ENCODE data around the gene MRTFA. TPM values are rescaled to one million over a fixed set of nuclear protein-coding genes. Genes with fewer than 3 reads are reported as not detected.

MRTFA gene
- total RNA-seq, 1 experiment from 2014 or later: 28.0 TPM

DNA sequence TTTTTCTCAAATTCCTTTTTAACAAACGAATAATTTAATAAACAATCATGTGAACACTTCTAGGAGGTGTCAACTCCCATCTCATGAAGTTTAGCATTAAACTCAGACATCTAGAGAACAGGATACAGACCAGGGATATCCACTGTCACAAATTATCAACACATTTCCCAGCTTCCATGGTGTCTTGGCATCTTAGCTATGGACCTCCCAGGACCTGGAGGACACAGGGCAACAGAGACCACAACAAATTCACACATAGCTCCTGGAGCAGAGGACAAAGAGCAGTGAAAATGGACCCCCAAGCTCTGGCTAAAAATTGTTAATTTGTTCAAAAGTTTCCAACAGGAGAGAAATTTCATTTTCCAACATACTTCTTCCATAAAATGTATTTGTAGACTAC, 163.9 kb downstream of the MRTFA start (continued):
- TF ChIP-seq, protein P1, sequence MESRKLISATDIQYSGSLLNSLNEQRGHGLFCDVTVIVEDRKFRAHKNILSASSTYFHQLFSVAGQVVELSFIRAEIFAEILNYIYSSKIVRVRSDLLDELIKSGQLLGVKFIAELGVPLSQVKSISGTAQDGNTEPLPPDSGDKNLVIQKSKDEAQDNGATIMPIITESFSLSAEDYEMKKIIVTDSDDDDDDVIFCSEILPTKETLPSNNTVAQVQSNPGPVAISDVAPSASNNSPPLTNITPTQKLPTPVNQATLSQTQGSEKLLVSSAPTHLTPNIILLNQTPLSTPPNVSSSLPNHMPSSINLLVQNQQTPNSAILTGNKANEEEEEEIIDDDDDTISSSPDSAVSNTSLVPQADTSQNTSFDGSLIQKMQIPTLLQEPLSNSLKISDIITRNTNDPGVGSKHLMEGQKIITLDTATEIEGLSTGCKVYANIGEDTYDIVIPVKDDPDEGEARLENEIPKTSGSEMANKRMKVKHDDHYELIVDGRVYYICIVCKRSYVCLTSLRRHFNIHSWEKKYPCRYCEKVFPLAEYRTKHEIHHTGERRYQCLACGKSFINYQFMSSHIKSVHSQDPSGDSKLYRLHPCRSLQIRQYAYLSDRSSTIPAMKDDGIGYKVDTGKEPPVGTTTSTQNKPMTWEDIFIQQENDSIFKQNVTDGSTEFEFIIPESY (IDR thresholded peaks at IDR 0.05; ENCODE audit: extremely low read depth, insufficient replicate concordance, low read length): no peak
- TF ChIP-seq CEBPB (IDR thresholded peaks at IDR 0.05; ENCODE audit: low read depth) (no peak), POLR2AphosphoS5 (IDR thresholded peaks at IDR 0.05; ENCODE audit: low read depth, low read length) (no peak)
- TF ChIP-seq, protein P2, sequence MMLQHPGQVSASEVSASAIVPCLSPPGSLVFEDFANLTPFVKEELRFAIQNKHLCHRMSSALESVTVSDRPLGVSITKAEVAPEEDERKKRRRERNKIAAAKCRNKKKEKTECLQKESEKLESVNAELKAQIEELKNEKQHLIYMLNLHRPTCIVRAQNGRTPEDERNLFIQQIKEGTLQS (IDR thresholded peaks at IDR 0.05): no peak

DNA sequence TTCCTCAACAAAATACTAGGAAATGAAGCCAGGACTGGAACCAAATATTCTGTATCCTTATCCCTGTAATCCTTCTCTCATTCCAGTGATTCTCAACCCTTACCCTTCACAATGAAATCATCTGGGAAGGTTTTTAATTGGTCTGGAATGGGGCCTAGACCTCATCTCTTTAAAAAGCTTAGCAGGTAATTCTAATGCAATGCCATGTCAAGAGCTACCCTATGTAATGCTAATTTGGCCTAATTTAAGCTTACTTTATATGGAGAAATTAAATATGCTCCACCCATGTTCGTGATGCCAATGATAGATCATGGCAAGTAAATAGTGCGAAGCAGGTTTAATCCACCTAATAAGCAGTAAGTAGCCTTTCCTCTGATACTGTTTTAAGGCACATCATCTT, 164.5 kb downstream of the MRTFA start:
- BruUV-seq (replicated peaks): no TSS peak
- H2AFZ ChIP-seq (ENCODE audit: low read depth, low read length, poor library complexity, severe bottlenecking): no peak overlapping the region
- TF ChIP-seq ELF1 (IDR thresholded peaks at IDR 0.05; ENCODE audit: borderline replicate concordance, low read depth): no peak
- no peak for TF ChIP-seq ZNF274 (IDR thresholded peaks at IDR 0.05; ENCODE audit: low read depth, low read length)
- no peak for TF ChIP-seq RAD21 (IDR thresholded peaks at IDR 0.05; ENCODE audit: low read depth)
- no peak for TF ChIP-seq POLR2A (IDR thresholded peaks at IDR 0.05; ENCODE audit: borderline replicate concordance, extremely low read depth, insufficient read depth, insufficient read length)
- TF ChIP-seq, protein P3, sequence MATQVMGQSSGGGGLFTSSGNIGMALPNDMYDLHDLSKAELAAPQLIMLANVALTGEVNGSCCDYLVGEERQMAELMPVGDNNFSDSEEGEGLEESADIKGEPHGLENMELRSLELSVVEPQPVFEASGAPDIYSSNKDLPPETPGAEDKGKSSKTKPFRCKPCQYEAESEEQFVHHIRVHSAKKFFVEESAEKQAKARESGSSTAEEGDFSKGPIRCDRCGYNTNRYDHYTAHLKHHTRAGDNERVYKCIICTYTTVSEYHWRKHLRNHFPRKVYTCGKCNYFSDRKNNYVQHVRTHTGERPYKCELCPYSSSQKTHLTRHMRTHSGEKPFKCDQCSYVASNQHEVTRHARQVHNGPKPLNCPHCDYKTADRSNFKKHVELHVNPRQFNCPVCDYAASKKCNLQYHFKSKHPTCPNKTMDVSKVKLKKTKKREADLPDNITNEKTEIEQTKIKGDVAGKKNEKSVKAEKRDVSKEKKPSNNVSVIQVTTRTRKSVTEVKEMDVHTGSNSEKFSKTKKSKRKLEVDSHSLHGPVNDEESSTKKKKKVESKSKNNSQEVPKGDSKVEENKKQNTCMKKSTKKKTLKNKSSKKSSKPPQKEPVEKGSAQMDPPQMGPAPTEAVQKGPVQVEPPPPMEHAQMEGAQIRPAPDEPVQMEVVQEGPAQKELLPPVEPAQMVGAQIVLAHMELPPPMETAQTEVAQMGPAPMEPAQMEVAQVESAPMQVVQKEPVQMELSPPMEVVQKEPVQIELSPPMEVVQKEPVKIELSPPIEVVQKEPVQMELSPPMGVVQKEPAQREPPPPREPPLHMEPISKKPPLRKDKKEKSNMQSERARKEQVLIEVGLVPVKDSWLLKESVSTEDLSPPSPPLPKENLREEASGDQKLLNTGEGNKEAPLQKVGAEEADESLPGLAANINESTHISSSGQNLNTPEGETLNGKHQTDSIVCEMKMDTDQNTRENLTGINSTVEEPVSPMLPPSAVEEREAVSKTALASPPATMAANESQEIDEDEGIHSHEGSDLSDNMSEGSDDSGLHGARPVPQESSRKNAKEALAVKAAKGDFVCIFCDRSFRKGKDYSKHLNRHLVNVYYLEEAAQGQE (IDR thresholded peaks at IDR 0.05; ENCODE audit: low read depth): no peak
- TF ChIP-seq CEBPB (IDR thresholded peaks at IDR 0.05; ENCODE audit: low read depth): no peak
- TF ChIP-seq EZH2phosphoT487 (IDR thresholded peaks at IDR 0.05; ENCODE audit: borderline replicate concordance): no peak
- TF ChIP-seq, protein P2 (IDR thresholded peaks at IDR 0.05): no peak
- TF ChIP-seq, protein P4, sequence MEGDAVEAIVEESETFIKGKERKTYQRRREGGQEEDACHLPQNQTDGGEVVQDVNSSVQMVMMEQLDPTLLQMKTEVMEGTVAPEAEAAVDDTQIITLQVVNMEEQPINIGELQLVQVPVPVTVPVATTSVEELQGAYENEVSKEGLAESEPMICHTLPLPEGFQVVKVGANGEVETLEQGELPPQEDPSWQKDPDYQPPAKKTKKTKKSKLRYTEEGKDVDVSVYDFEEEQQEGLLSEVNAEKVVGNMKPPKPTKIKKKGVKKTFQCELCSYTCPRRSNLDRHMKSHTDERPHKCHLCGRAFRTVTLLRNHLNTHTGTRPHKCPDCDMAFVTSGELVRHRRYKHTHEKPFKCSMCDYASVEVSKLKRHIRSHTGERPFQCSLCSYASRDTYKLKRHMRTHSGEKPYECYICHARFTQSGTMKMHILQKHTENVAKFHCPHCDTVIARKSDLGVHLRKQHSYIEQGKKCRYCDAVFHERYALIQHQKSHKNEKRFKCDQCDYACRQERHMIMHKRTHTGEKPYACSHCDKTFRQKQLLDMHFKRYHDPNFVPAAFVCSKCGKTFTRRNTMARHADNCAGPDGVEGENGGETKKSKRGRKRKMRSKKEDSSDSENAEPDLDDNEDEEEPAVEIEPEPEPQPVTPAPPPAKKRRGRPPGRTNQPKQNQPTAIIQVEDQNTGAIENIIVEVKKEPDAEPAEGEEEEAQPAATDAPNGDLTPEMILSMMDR (IDR thresholded peaks at IDR 0.05 in 2 of 3, conservative IDR thresholded peaks at IDR 0.05 in 1 of 3; ENCODE audit: borderline replicate concordance in 1 of 3, insufficient read depth in 1 of 3, low read depth in 2 of 3, low read length in 2 of 3): no peak
- TF ChIP-seq, protein P1 (IDR thresholded peaks at IDR 0.05; ENCODE audit: extremely low read depth, insufficient replicate concordance, low read length): no peak
- TF ChIP-seq SP1 (IDR thresholded peaks at IDR 0.05; ENCODE audit: low read depth): no peak
- TF ChIP-seq TCF7L2 (IDR thresholded peaks at IDR 0.05; ENCODE audit: borderline replicate concordance, extremely low read depth, insufficient read depth, insufficient read length): no peak

More for the DNA sequence above, 164.5 kb downstream of the MRTFA start:
- Histone ChIP-seq H3K36me3 (ENCODE audit: control insufficient read depth in 1 of 2, insufficient read depth in 2 of 2, low read length in 2 of 2) (no peaks in the 10 kb centered on the region), H4K20me1 (ENCODE audit: insufficient read depth) (no peaks in the 10 kb centered on the region), H3K9me2 (ENCODE audit: insufficient read depth) (no peaks in the 10 kb centered on the region), H3K27me3 (ENCODE audit: insufficient read depth, low read length) (no peaks in the 10 kb centered on the region), H3K4me3 (replicated peaks in 1 of 2; ENCODE audit: low read depth in 1 of 2, low read length in 2 of 2) (no peak overlapping the region), H3K27ac (ENCODE audit: low read depth, low read length) (no peak overlapping the region), H3K9me3 (ENCODE audit: control insufficient read depth in 1 of 2, insufficient read depth in 1 of 2, low read depth in 1 of 2, low read length in 2 of 2) (no peaks in the 10 kb centered on the region), H3K4me2 (ENCODE audit: low read length) (no peak overlapping the region), H3K79me2 (ENCODE audit: insufficient read depth, low read length) (no peaks in the 10 kb centered on the region; the same call in none of the 2 replicates), H3K4me1 (ENCODE audit: control insufficient read depth in 1 of 2, insufficient read depth in 2 of 2, low read length in 2 of 2) (no peaks in the 10 kb centered on the region), H3K9ac (ENCODE audit: low read length) (no peak overlapping the region)
- ATAC-seq (no peak), DNase-seq (ENCODE audit: low read depth, low spot score) (no peak)
- intact Hi-C loops (cut with micrococcal nuclease): no loop called here
- ChIA-PET POLR2A (no interaction called here), RAD21 (ENCODE audit: low non-redundant PET in 1 of 2, low total read pairs in 2 of 2, uncharacterized antibody in 2 of 2, unreplicated experiment in 2 of 2) (no interaction called here), CTCF (interaction anchor here (0.8 to 1.3 kb wide), 2 partner anchors 12 to 35 kb away, joined by 3 read pairs; no protein-coding TSS in a partner anchor)
